A549 (cell line): Measurements from ENCODE around the gene FBXO24. TPM values are rescaled to one million over a fixed set of nuclear protein-coding genes. Genes with fewer than 3 reads are reported as not detected.

ENCODE experiments used
- ATAC-seq, 2 experiments: fragments of 200-7000 bp in 1 of 2; fragments of >200 bp in 1 of 2; cut with Nextera tagmentation in 1 of 2; cut with Tn5 transposase in 1 of 2; 3 replicates each; pipeline versions ENCODE4 v1.8.0 to v1.9.1; 2018 to 2020; ENCODE audit warnings: mild to moderate bottlenecking in 1 of 2, moderate library complexity in 1 of 2
- CTCF ChIA-PET: fragments of 300-600 bp; sonication (Branson Sonifier 250); formaldehyde crosslinking; extraction: SDS; loops from one replicate; lab custom pipeline; 2021; ENCODE audit warnings: antibody characterized with exemption, inconsistent platforms; lab: Yijun Ruan, JAX
- POLR2A ChIA-PET: fragments of 350-600 bp; formaldehyde crosslinking; extraction: SDS; loops from one replicate; lab custom pipeline; 2021; ENCODE audit warnings: antibody characterized with exemption, inconsistent platforms; lab: Yijun Ruan, JAX
- DNase-seq, 2 experiments: peaks; one replicate each; pipeline versions ENCODE4 v3.0.0 to v3.0.0-alpha.2; 2011 to 2016; ENCODE audit warnings: low read depth in 1 of 2, low spot score in 1 of 2
- FAIRE-seq: peaks from 2 replicates; lab custom pipeline; 2011; peaks lifted over from hg19 to GRCh38; lab: Jason Lieb, UNC
- H3K27ac ChIP-seq, 2 experiments: fragments of >200 bp; sonication (Bioruptor Twin); formaldehyde crosslinking; 3 replicates each; pipeline ENCODE4 v1.5.1; 2016 to 2017
- H3K4me1 ChIP-seq: fragments of >200 bp; sonication (Bioruptor Twin); formaldehyde crosslinking; 3 replicates; pipeline ENCODE4 v1.6.1; 2016
- H3K4me2 ChIP-seq: fragments of >200 bp; sonication (Bioruptor Twin); formaldehyde crosslinking; 3 replicates; pipeline ENCODE4 v1.6.1; 2016
- H3K4me3 ChIP-seq: fragments of >200 bp; sonication (Bioruptor Twin); formaldehyde crosslinking; 3 replicates; pipeline ENCODE4 v1.5.1; 2016
- H3K9me3 ChIP-seq: fragments of >200 bp; sonication (Bioruptor Twin); formaldehyde crosslinking; 3 replicates; pipeline ENCODE4 v1.6.1; 2016
- ATOH8 ChIP-seq: fragments of 250-450 bp; sonication (Bioruptor Pico); IDR thresholded peaks from 2 replicates; pipeline ENCODE4 v1.5.0; 2020; ENCODE audit warnings: low read depth, mild to moderate bottlenecking, moderate library complexity
- BHLHE40 ChIP-seq: IDR thresholded peaks from 2 replicates; pipeline ENCODE4 v1.6.1; 2012; ENCODE audit warnings: low read depth, low read length, inconsistent platforms
- CBX2 ChIP-seq: fragments of 200-600 bp; sonication (generic); IDR thresholded peaks from 2 replicates; pipeline ENCODE4 v1.6.1; 2016; ENCODE audit warnings: low read depth, mild to moderate bottlenecking, borderline replicate concordance
- CBX8 ChIP-seq: fragments of 200-600 bp; sonication (generic); IDR thresholded peaks from 2 replicates; pipeline ENCODE4 v1.6.1; 2016
- EHF ChIP-seq: fragments of 250-450 bp; sonication (Bioruptor Pico); IDR thresholded peaks from 2 replicates; pipeline ENCODE4 v1.5.0; 2020; ENCODE audit warnings: mild to moderate bottlenecking
- ELK1 ChIP-seq: fragments of 150-350 bp; IDR thresholded peaks from 2 replicates; pipeline ENCODE4 v1.6.1; 2014; ENCODE audit warnings: low read depth, mild to moderate bottlenecking, low read length
- EP300 ChIP-seq, 2 experiments: fragments of >200 bp; sonication (Bioruptor Twin); formaldehyde crosslinking; IDR thresholded peaks; 2 replicates in 1 of 2; 3 replicates in 1 of 2; pipeline ENCODE4 v1.6.1; 2016 to 2017
- FOXS1 ChIP-seq: fragments of 250-450 bp; sonication (Bioruptor Pico); IDR thresholded peaks from 2 replicates; pipeline ENCODE4 v1.5.0; 2020; ENCODE audit warnings: mild to moderate bottlenecking, moderate library complexity
- HDAC2 ChIP-seq: fragments of 200-600 bp; sonication (generic); IDR thresholded peaks from 2 replicates; pipeline ENCODE4 v1.6.1; 2016
- HES2 ChIP-seq: fragments of >200 bp; sonication (Bioruptor Twin); formaldehyde crosslinking; IDR thresholded peaks from 2 replicates; pipeline ENCODE4 v1.6.1; 2016
- HEYL ChIP-seq: fragments of 250-450 bp; sonication (Bioruptor Pico); IDR thresholded peaks from 2 replicates; pipeline ENCODE4 v1.8.0; 2021; ENCODE audit warnings: mild to moderate bottlenecking, moderate library complexity
- HOXA7 ChIP-seq: fragments of 250-450 bp; sonication (Bioruptor Pico); IDR thresholded peaks from 2 replicates; pipeline ENCODE4 v1.5.0; 2020; ENCODE audit warnings: mild to moderate bottlenecking, moderate library complexity
- KDM1A ChIP-seq: fragments of 200-600 bp; sonication (generic); IDR thresholded peaks from 2 replicates; pipeline ENCODE4 v1.6.1; 2016; ENCODE audit warnings: low read depth, mild to moderate bottlenecking
- KDM5A ChIP-seq: fragments of 200-600 bp; sonication (generic); IDR thresholded peaks from 2 replicates; pipeline ENCODE4 v1.6.1; 2016; ENCODE audit warnings: antibody characterized with exemption, mild to moderate bottlenecking
- MAFK ChIP-seq: fragments of 450-650 bp; IDR thresholded peaks from 2 replicates; pipeline ENCODE4 v1.6.1; 2014; ENCODE audit not compliant: partially characterized antibody
- MYC ChIP-seq: IDR thresholded peaks from 2 replicates; pipeline ENCODE4 v1.6.1; 2012; ENCODE audit warnings: mild to moderate bottlenecking, inconsistent platforms, low read length, improper control_type of control experiment, borderline replicate concordance
- NR3C1 ChIP-seq: fragments of >200 bp; sonication (Bioruptor Twin); formaldehyde crosslinking; IDR thresholded peaks from 3 replicates; pipeline ENCODE4 v1.6.1; 2017
- PBX3 ChIP-seq: IDR thresholded peaks from 2 replicates; pipeline ENCODE4 v1.6.1; 2012
- POLR2AphosphoS2 ChIP-seq: conservative IDR thresholded peaks from 2 replicates; pipeline ENCODE4 v1.6.1; 2012; ENCODE audit warnings: low read length, improper control_type of control experiment, inconsistent platforms
- RCOR1 ChIP-seq: fragments of 150-350 bp; IDR thresholded peaks from 2 replicates; pipeline ENCODE4 v1.6.1; 2014; ENCODE audit warnings: antibody characterized with exemption, low read length, low read depth
- RNF2 ChIP-seq: fragments of 200-600 bp; sonication (generic); IDR thresholded peaks from 2 replicates; pipeline ENCODE4 v1.6.1; 2016; ENCODE audit warnings: low read depth, mild to moderate bottlenecking, antibody characterized with exemption, moderate library complexity, borderline replicate concordance
- SREBF2 ChIP-seq: fragments of 450-650 bp; IDR thresholded peaks from 2 replicates; pipeline ENCODE4 v1.6.1; 2014; ENCODE audit warnings: mild to moderate bottlenecking, moderate library complexity
- TFCP2L1 ChIP-seq: fragments of 250-450 bp; sonication (Bioruptor Pico); IDR thresholded peaks from 2 replicates; pipeline ENCODE4 v1.5.0; 2021; ENCODE audit warnings: mild to moderate bottlenecking
- TP53 ChIP-seq: fragments of 250-450 bp; sonication (Bioruptor Pico); IDR thresholded peaks from 2 replicates; pipeline ENCODE4 v1.5.0; 2021; ENCODE audit warnings: mild to moderate bottlenecking, moderate library complexity
- ZC3H11A ChIP-seq: fragments of 450-650 bp; IDR thresholded peaks from 2 replicates; pipeline ENCODE4 v1.6.1; 2014; ENCODE audit warnings: antibody characterized with exemption, mild to moderate bottlenecking
- ZFP36 ChIP-seq: fragments of 450-650 bp; IDR thresholded peaks from 2 replicates; pipeline ENCODE4 v1.6.1; 2014; ENCODE audit warnings: borderline replicate concordance; ENCODE audit not compliant: partially characterized antibody
- ZSCAN20 ChIP-seq: fragments of 250-450 bp; sonication (Bioruptor Pico); IDR thresholded peaks from 2 replicates; pipeline ENCODE4 v1.8.0; 2022; ENCODE audit warnings: mild to moderate bottlenecking, moderate library complexity
- WGBS: methylation state at CpG from one replicate; pipeline ENCODE4 v1.1.6; 2017; ENCODE audit errors: missing lambda C conversion rate; 5-methylcytosine and 5-hydroxymethylcytosine counted together
- polyA plus RNA-seq, 4 experiments: library from polyadenylated mRNA; depleted of rRNA in 3 of 4; stranded (reverse); fragments of >200 nt; fragmentation: RNase III in 1 of 4; extraction: RNeasy Plus Mini Kit Qiagen cat#74134 plus additional on column Dnase treatment in 1 of 4; gene quantifications; 2 replicates in 3 of 4; 3 replicates in 1 of 4; pipeline ENCODE4 v1.2.3, GENCODE V29; 2011 to 2017

Gene FBXO24
- polyA plus RNA-seq, 2 of the 4 experiments (the other 2 are of a cell fraction): 0.19 to 0.52 TPM

GRCh38 chr7:100571829-100572116 lies 14.4 kb upstream of the FBXO24 start:
- no peak for FAIRE-seq
- Histone ChIP-seq H3K4me3 (no peak overlapping the region), H3K4me1 (peaks cover 15% of the 10 kb centered on the region; the same call in 2 of the 3 replicates), H3K4me2 (no peak overlapping the region), H3K27ac (no peak overlapping the region; a peak in 1 of 6 replicates), H3K9me3 (no peaks in the 10 kb centered on the region)
- WGBS: 94% methylated on average over 2 of the region's 2 CpGs
- TF ChIP-seq HES2: no peak
- no peak for TF ChIP-seq HDAC2
- no peak for TF ChIP-seq ZFP36
- no peak for TF ChIP-seq TP53 (CRISPR knock-in tag)
- no peak for TF ChIP-seq KDM1A
- no peak for TF ChIP-seq ZSCAN20
- TF ChIP-seq RCOR1: no peak
- no peak for TF ChIP-seq PBX3
- no peak for TF ChIP-seq MYC
- TF ChIP-seq ATOH8 (CRISPR knock-in tag): no peak
- TF ChIP-seq HEYL (CRISPR knock-in tag): no peak
- TF ChIP-seq NR3C1: no peak
- no peak for TF ChIP-seq MAFK
- no peak for TF ChIP-seq ZC3H11A
- ATAC-seq: no peak
- ChIA-PET CTCF (interaction anchor here (0.7 to 1.7 kb wide), 2 partner anchors 11 to 106 kb away, joined by 3 to 5 read pairs; no protein-coding TSS in a partner anchor), POLR2A (interaction anchor here (1.5 kb wide), 1 partner anchor 14 kb away, joined by 5 read pairs; the partner anchor contains the start of gene FBXO24)
- DNase-seq: no peak

- Histone ChIP-seq H3K4me3 (no peak overlapping the region), H3K27ac (no peak overlapping the region), H3K4me1 (peaks cover 15% of the 10 kb centered on the region; the same call in 2 of the 3 replicates), H3K9me3 (no peaks in the 10 kb centered on the region), H3K4me2 (no peak overlapping the region)
- 85% methylated on average over 17 of the region's 20 CpGs for WGBS
- DNase-seq (no peak), ATAC-seq (no peak; a peak in 1 of 6 replicates), FAIRE-seq (no peak)
- POLR2A ChIA-PET: interaction anchor here (1.7 kb wide), 1 partner anchor 14 kb away, joined by 4 read pairs; the partner anchor contains the start of genes FBXO24 and LRCH4
- TF ChIP-seq HDAC2: no peak
- TF ChIP-seq POLR2AphosphoS2: 0 out of 2 replicates have a peak, but pooled peaks have one; percentile 32
- CTCF ChIA-PET: interaction anchor here (1.0 to 2.9 kb wide), 5 partner anchors 8 to 27 kb away, joined by 3 to 15 read pairs (median 4); no protein-coding TSS in a partner anchor
These were observed 13.7 kb upstream of the FBXO24 start for GRCh38 chr7:100572281-100572948.

GRCh38 chr7:100572949-100573675 lies 13.0 kb upstream of the FBXO24 start:
- FAIRE-seq: no peak
- no peak overlapping the region for H3K4me2 ChIP-seq
- TF ChIP-seq EP300 (IDR thresholded peaks at IDR 0.05): no peak
- no peak for TF ChIP-seq FOXS1 (CRISPR knock-in tag)
- no peak for TF ChIP-seq HOXA7 (CRISPR knock-in tag)
- TF ChIP-seq ELK1: no peak
- no peak for TF ChIP-seq MYC
- no peak for TF ChIP-seq BHLHE40
- TF ChIP-seq HEYL (CRISPR knock-in tag): no peak
- TF ChIP-seq SREBF2: no peak
- no peak for TF ChIP-seq RNF2
- TF ChIP-seq CBX2: no peak
- TF ChIP-seq NR3C1: no peak
- no peak for TF ChIP-seq KDM5A
- no peak for TF ChIP-seq MAFK
- TF ChIP-seq POLR2AphosphoS2: no peak
- TF ChIP-seq CBX8: no peak
- TF ChIP-seq RCOR1: no peak
- TF ChIP-seq TFCP2L1 (CRISPR knock-in tag): no peak
- no peak for TF ChIP-seq EHF
- ATAC-seq: no peak
- no peaks in the 10 kb centered on the region for H3K9me3 ChIP-seq
- H3K4me3 ChIP-seq: no peak overlapping the region
- WGBS: 95% methylated on average over 16 of the region's 30 CpGs
- H3K4me1 ChIP-seq: peaks cover 12% of the 10 kb centered on the region; the same call in 2 of the 3 replicates
- POLR2A ChIA-PET: interaction anchor here (1.7 kb wide), 1 partner anchor 13 kb away, joined by 4 read pairs; the partner anchor contains the start of genes FBXO24 and LRCH4
- H3K27ac ChIP-seq: no peak overlapping the region; a peak in 1 of 6 replicates
- no peak for DNase-seq
- CTCF ChIA-PET: interaction anchor here (1.0 to 2.9 kb wide), 5 partner anchors 9 to 28 kb away, joined by 3 to 15 read pairs (median 4); no protein-coding TSS in a partner anchor
